H9 (cell line): ENCODE data around the gene FARP2. TPM values are rescaled to one million over a fixed set of nuclear protein-coding genes. Genes with fewer than 3 reads are reported as not detected.
"Not testable (repeated sequence)": the region's sequence is repeated elsewhere in the genome, so short reads cannot be mapped to it uniquely, and the experiment has no call there.

ENCODE experiments used
- DNase-seq: peaks from one replicate; pipeline ENCODE4 v3.0.0-alpha.2; 2017
- H2AFZ ChIP-seq: one replicate; pipeline ENCODE4 v1.6.1; 2013; ENCODE audit warnings: mild to moderate bottlenecking, low read length, control low read depth, moderate library complexity
- H2AK5ac ChIP-seq: 2 replicates; pipeline ENCODE4 v1.6.1; 2013; ENCODE audit warnings: low read length, control low read depth, mixed read lengths; ENCODE audit not compliant: insufficient read length
- H2BK120ac ChIP-seq: one replicate; pipeline ENCODE4 v1.6.1; 2013; ENCODE audit warnings: low read depth, mild to moderate bottlenecking, low read length, control low read depth, inconsistent platforms; ENCODE audit not compliant: poor library complexity, severe bottlenecking
- H2BK12ac ChIP-seq: 2 replicates; pipeline ENCODE4 v1.6.1; 2013; ENCODE audit warnings: low read length, control low read depth, mixed read lengths, low read depth; ENCODE audit not compliant: insufficient read length
- H2BK15ac ChIP-seq: 2 replicates; pipeline ENCODE4 v1.6.1; 2013; ENCODE audit warnings: low read depth, low read length, control low read depth
- H2BK20ac ChIP-seq: one replicate; pipeline ENCODE4 v1.6.1; 2013; ENCODE audit warnings: low read depth, mild to moderate bottlenecking, low read length, control low read depth, inconsistent platforms; ENCODE audit not compliant: poor library complexity, severe bottlenecking
- H2BK5ac ChIP-seq: 2 replicates; pipeline ENCODE4 v1.6.1; 2013; ENCODE audit warnings: low read length, control low read depth, mixed read lengths; ENCODE audit not compliant: insufficient read length
- H3K14ac ChIP-seq: 2 replicates; pipeline ENCODE4 v1.6.1; 2013; ENCODE audit warnings: low read length, control low read depth; ENCODE audit not compliant: insufficient read depth
- H3K18ac ChIP-seq: 2 replicates; pipeline ENCODE4 v1.6.1; 2013; ENCODE audit warnings: low read depth, mild to moderate bottlenecking, mixed read lengths, low read length, control low read depth; ENCODE audit not compliant: insufficient read length
- H3K23ac ChIP-seq: 2 replicates; pipeline ENCODE4 v1.6.1; 2013; ENCODE audit warnings: low read length, control low read depth, mixed read lengths, low read depth; ENCODE audit not compliant: insufficient read length
- H3K23me2 ChIP-seq: 2 replicates; pipeline ENCODE4 v1.6.1; 2013; ENCODE audit warnings: low read depth, mild to moderate bottlenecking, mixed read lengths, low read length, control low read depth; ENCODE audit not compliant: insufficient read length, poor library complexity, severe bottlenecking
- H3K27ac ChIP-seq: 2 replicates; pipeline ENCODE4 v1.5.1; 2013; ENCODE audit warnings: low read length, control low read depth, mixed read lengths, low read depth; ENCODE audit not compliant: insufficient read length
- H3K27me3 ChIP-seq: 2 replicates; pipeline ENCODE4 v1.6.1; 2013; ENCODE audit warnings: low read length, control low read depth, inconsistent platforms; ENCODE audit not compliant: insufficient read depth
- H3K4ac ChIP-seq: 2 replicates; pipeline ENCODE4 v1.6.1; 2013; ENCODE audit warnings: low read depth, mild to moderate bottlenecking, control low read depth, inconsistent platforms, low read length, moderate library complexity
- H3K4me1 ChIP-seq: 2 replicates; pipeline ENCODE4 v1.6.1; 2013; ENCODE audit warnings: low read length, control low read depth, inconsistent platforms; ENCODE audit not compliant: insufficient read depth
- H3K4me2 ChIP-seq: 2 replicates; pipeline ENCODE4 v1.6.1; 2013; ENCODE audit warnings: low read length, control low read depth, mixed read lengths; ENCODE audit not compliant: insufficient read length, insufficient read depth
- H3K56ac ChIP-seq: 2 replicates; pipeline ENCODE4 v1.6.1; 2013; ENCODE audit warnings: low read depth, mild to moderate bottlenecking, mixed read lengths, low read length, control low read depth; ENCODE audit not compliant: insufficient read length
- H3K79me1 ChIP-seq: 2 replicates; pipeline ENCODE4 v1.6.1; 2013; ENCODE audit warnings: low read depth, mild to moderate bottlenecking, moderate library complexity, low read length, control low read depth, inconsistent platforms; ENCODE audit not compliant: insufficient read depth, poor library complexity, severe bottlenecking
- H3K79me2 ChIP-seq: 2 replicates; pipeline ENCODE4 v1.6.1; 2013; ENCODE audit warnings: low read length, control low read depth, inconsistent platforms; ENCODE audit not compliant: insufficient read depth
- H3K9ac ChIP-seq: 2 replicates; pipeline ENCODE4 v1.6.1; 2013; ENCODE audit warnings: low read length, control low read depth, mixed read lengths; ENCODE audit not compliant: insufficient read length; ENCODE audit errors: extremely low read depth
- H3K9me3 ChIP-seq: one replicate; pipeline ENCODE4 v1.6.1; 2013; ENCODE audit warnings: low read depth, low read length, inconsistent platforms; ENCODE audit not compliant: control insufficient read depth
- H3T11ph ChIP-seq: one replicate; pipeline ENCODE4 v1.6.1; 2013; ENCODE audit warnings: mild to moderate bottlenecking, low read length, control low read depth, inconsistent platforms
- H4K20me1 ChIP-seq: one replicate; pipeline ENCODE4 v1.6.1; 2013; ENCODE audit not compliant: control insufficient read depth, insufficient read length, insufficient read depth
- H4K5ac ChIP-seq: 2 replicates; pipeline ENCODE4 v1.6.1; 2013; ENCODE audit warnings: low read depth, mild to moderate bottlenecking, mixed read lengths, low read length, control low read depth; ENCODE audit not compliant: insufficient read length
- H4K8ac ChIP-seq: replicated peaks from 2 replicates; pipeline ENCODE4 v1.6.1; 2013; ENCODE audit warnings: low read length, control low read depth, mixed read lengths, low read depth; ENCODE audit not compliant: insufficient read length
- H4K91ac ChIP-seq: 2 replicates; pipeline ENCODE4 v1.6.1; 2013; ENCODE audit warnings: low read depth, mild to moderate bottlenecking, moderate library complexity, mixed read lengths, low read length, control low read depth; ENCODE audit not compliant: insufficient read length
- H3K27ac Mint-ChIP-seq, 3 experiments: 2 replicates in 2 of 3; 3 replicates in 1 of 3; pipeline ENCODE4 v1.8.0; 2020 to 2021; ENCODE audit warnings: mixed read lengths in 3 of 3, mild to moderate bottlenecking in 1 of 3, moderate library complexity in 1 of 3
- H3K27me3 Mint-ChIP-seq: 2 replicates; pipeline ENCODE4 v1.8.0; 2021; ENCODE audit warnings: low read depth, mild to moderate bottlenecking, moderate library complexity, mixed read lengths
- H3K36me3 Mint-ChIP-seq, 3 experiments: 2 replicates in 2 of 3; 3 replicates in 1 of 3; pipeline ENCODE4 v1.8.0; 2020 to 2021; ENCODE audit warnings: low read depth in 3 of 3, mixed read lengths in 3 of 3; ENCODE audit not compliant: insufficient read depth in 1 of 3
- H3K4me1 Mint-ChIP-seq, 2 experiments: 2 replicates each; pipeline ENCODE4 v1.8.0; 2020; ENCODE audit warnings: mixed read lengths in 2 of 2
- H3K4me3 Mint-ChIP-seq, 2 experiments: 2 replicates in 1 of 2; 3 replicates in 1 of 2; pipeline ENCODE4 v1.8.0; 2020 to 2021; ENCODE audit warnings: mild to moderate bottlenecking in 2 of 2, mixed read lengths in 2 of 2, moderate library complexity in 1 of 2
- H3K9me3 Mint-ChIP-seq, 2 experiments: 2 replicates in 1 of 2; 3 replicates in 1 of 2; pipeline ENCODE4 v1.8.0; 2020; ENCODE audit warnings: mild to moderate bottlenecking in 2 of 2, mixed read lengths in 2 of 2, moderate library complexity in 1 of 2
- WGBS: extraction: QIAGEN DNeasy Blood & Tissue Kit; methylation state at CpG from one replicate; pipeline ENCODE4 v1.1.7; 2013; ENCODE audit warnings: missing lambda C conversion rate, low lambda C conversion rate, mixed read lengths; ENCODE audit not compliant: insufficient read length; ENCODE audit errors: extremely low coverage; 5-methylcytosine and 5-hydroxymethylcytosine counted together
- total RNA-seq: library from RNA; stranded (reverse); gene quantifications from 2 replicates; pipeline ENCODE4 v1.2.1, GENCODE V29; 2021
- TF ChIP-seq, protein P1 (sequence below): fragments of 200-600 bp; sonication (generic); conservative IDR thresholded peaks from 3 replicates; pipeline ENCODE4 v1.8.0; 2021; ENCODE audit warnings: antibody characterized with exemption, mild to moderate bottlenecking

Gene FARP2
- total RNA-seq, 1 experiment from 2014 or later = 33.9 TPM

DNA sequence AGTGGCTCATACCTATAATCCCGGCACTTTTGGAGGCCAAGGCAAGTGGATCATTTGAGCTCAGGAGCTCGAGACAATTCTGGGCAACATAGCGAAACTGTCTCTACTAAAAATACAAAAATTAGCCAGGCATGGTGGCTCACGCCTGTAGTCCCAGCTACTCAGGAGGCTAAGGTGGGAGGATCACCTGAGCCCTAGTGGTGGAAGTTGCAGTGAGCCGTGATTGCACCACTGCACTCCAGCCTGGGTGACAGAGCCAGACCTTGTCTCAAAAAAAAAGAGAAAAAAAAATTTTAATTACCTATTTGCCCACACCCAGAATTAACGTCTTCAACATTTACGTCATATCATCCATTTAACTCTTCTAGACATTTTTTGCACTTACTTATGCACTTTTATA is 29.4 kb downstream of the FARP2 start:
- not testable (repeated sequence) for H3K4me3 Mint-ChIP-seq, H4K20me1 ChIP-seq, H4K91ac ChIP-seq, H4K5ac ChIP-seq, H3K27ac ChIP-seq, H3K4me1 ChIP-seq, H3K27me3 ChIP-seq, H2AK5ac ChIP-seq, H2BK5ac ChIP-seq, H2BK120ac ChIP-seq, H3K79me2 ChIP-seq, H3K9me3 Mint-ChIP-seq, H3K27ac Mint-ChIP-seq, H3K18ac ChIP-seq, H3K14ac ChIP-seq, H3K56ac ChIP-seq, H3K9me3 ChIP-seq, H2AFZ ChIP-seq, H3K23me2 ChIP-seq, H3K23ac ChIP-seq, H3K4ac ChIP-seq, H4K8ac ChIP-seq, H3K79me1 ChIP-seq, DNase-seq, H2BK15ac ChIP-seq, H3K27me3 Mint-ChIP-seq, H2BK20ac ChIP-seq, H3T11ph ChIP-seq, H2BK12ac ChIP-seq, H3K4me2 ChIP-seq, H3K9ac ChIP-seq
- TF ChIP-seq, protein P1, sequence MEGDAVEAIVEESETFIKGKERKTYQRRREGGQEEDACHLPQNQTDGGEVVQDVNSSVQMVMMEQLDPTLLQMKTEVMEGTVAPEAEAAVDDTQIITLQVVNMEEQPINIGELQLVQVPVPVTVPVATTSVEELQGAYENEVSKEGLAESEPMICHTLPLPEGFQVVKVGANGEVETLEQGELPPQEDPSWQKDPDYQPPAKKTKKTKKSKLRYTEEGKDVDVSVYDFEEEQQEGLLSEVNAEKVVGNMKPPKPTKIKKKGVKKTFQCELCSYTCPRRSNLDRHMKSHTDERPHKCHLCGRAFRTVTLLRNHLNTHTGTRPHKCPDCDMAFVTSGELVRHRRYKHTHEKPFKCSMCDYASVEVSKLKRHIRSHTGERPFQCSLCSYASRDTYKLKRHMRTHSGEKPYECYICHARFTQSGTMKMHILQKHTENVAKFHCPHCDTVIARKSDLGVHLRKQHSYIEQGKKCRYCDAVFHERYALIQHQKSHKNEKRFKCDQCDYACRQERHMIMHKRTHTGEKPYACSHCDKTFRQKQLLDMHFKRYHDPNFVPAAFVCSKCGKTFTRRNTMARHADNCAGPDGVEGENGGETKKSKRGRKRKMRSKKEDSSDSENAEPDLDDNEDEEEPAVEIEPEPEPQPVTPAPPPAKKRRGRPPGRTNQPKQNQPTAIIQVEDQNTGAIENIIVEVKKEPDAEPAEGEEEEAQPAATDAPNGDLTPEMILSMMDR = peak; percentile 38; the same call in 2 of the 3 replicates
- Mint-ChIP-seq H3K4me1 (peaks cover 9 to 13% of the 10 kb centered on the region in 2 experiments), H3K36me3 (peaks cover 9 to 21% (median 17%) of the 10 kb centered on the region in 3 experiments)
- 100% methylated on average over 2 of the region's 7 CpGs for WGBS
